DMS114 treated with DMSO at 0.1 percent for 48 hours (cell line): ENCODE data around the gene SRSF8.
"Not testable (repeated sequence)": the region's sequence is repeated elsewhere in the genome, so short reads cannot be mapped to it uniquely, and the experiment has no call there.

Experiments used
- DNase-seq: peaks from one replicate; lab custom pipeline; 2025; ENCODE audit not compliant: unreplicated experiment; lab: John Stamatoyannopoulos, UW

The SRSF8 gene

GRCh38 chr11:95093548-95093947 is 26.8 kb downstream of the SRSF8 start:
- DNase-seq: no peak

- DNase-seq: no peak
These were observed 29.3 kb downstream of the SRSF8 start for GRCh38 chr11:95095858-95096587.

- DNase-seq: no peak
These were observed 30.5 kb downstream of the SRSF8 start for GRCh38 chr11:95097209-95097608.

- no peak for DNase-seq
These were observed 32.1 kb downstream of the SRSF8 start for GRCh38 chr11:95098826-95099225.

- DNase-seq: no peak
These were observed 33.5 kb downstream of the SRSF8 start for GRCh38 chr11:95100191-95100648.

GRCh38 chr11:95100856-95101507 is 34.3 kb downstream of the SRSF8 start:
- no peak for DNase-seq

- no peak for DNase-seq
These were observed 35.2 kb downstream of the SRSF8 start for GRCh38 chr11:95101935-95102334.

- DNase-seq: no peak
These were observed 36.0 kb downstream of the SRSF8 start for GRCh38 chr11:95102733-95103132.

- DNase-seq: no peak
These were observed 37.0 kb downstream of the SRSF8 start for GRCh38 chr11:95103701-95104100.

- DNase-seq: no peak
These were observed 37.6 kb downstream of the SRSF8 start for GRCh38 chr11:95104121-95104830.

GRCh38 chr11:95104856-95105255 is 38.1 kb downstream of the SRSF8 start:
- no peak for DNase-seq

- no peak for DNase-seq
These were observed 41.5 kb downstream of the SRSF8 start for GRCh38 chr11:95108159-95108611.

GRCh38 chr11:95108671-95109551 is 42.2 kb downstream of the SRSF8 start:
- no peak for DNase-seq

GRCh38 chr11:95111471-95111870 is 44.8 kb downstream of the SRSF8 start:
- DNase-seq: not testable (repeated sequence)

GRCh38 chr11:95111923-95112540 is 45.3 kb downstream of the SRSF8 start:
- no peak for DNase-seq

GRCh38 chr11:95115597-95115996 is 48.9 kb downstream of the SRSF8 start:
- DNase-seq: no peak

GRCh38 chr11:95119361-95120060 is 52.8 kb downstream of the SRSF8 start:
- DNase-seq: no peak
